C4-2B (cell line): ENCODE results near the gene TCFL5.

Experiments used
- H3K27ac ChIP-seq: fragments of 450-650 bp; 2 replicates; pipeline ENCODE4 v1.5.1; 2017
- ZFX ChIP-seq: fragments of 450-650 bp; IDR thresholded peaks from 2 replicates; pipeline ENCODE4 v1.6.1; 2017
- TF ChIP-seq, protein P1 (sequence below): fragments of 450-650 bp; conservative IDR thresholded peaks from 2 replicates; pipeline ENCODE4 v1.5.1; 2017; ENCODE audit warnings: mild to moderate bottlenecking

TCFL5 gene

DNA sequence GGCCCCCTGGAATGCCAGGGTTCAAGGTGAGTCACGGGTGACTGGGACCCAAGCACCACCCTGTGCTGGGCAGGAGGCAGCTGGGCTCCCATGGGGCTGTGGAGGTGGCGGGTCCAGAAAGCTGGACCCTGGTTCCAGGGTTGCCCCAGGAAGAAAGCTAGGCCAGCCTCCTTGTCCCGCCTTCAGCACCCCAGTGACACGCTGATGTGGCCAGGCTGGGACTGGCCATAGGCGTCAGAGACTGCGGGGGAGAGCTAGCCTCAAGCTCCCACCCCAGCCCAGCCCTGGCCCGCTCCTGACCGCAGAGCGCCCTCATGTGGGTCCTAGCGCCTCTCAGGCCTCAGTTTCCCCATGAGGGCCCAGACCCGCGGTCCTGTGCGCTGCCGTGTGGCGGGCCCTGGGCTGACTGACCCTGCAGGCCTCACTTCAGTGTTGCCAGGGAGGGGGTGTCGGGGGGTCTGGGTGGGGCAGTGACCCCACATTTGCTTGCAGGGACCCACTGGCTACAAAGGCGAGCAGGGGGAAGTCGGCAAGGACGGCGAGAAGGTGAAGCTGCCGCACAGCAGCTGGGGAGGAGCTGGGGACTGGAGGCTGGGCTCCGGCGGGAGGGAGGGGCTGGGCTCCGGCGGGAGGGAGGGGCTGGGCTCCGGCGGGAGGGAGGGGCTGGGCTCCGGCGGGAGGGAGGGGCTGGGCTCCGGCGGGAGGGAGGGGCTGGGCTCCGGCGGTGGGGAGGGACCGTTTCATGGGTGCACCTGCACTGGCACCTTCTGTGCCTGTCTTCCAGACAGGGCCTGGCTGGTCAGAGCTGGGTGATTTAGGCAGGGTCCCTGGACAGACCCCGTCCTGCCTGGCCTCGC lies 36.9 kb downstream of the TCFL5 start:
- H3K27ac ChIP-seq = peak overlapping the region; percentile 58
- TF ChIP-seq, protein P1, sequence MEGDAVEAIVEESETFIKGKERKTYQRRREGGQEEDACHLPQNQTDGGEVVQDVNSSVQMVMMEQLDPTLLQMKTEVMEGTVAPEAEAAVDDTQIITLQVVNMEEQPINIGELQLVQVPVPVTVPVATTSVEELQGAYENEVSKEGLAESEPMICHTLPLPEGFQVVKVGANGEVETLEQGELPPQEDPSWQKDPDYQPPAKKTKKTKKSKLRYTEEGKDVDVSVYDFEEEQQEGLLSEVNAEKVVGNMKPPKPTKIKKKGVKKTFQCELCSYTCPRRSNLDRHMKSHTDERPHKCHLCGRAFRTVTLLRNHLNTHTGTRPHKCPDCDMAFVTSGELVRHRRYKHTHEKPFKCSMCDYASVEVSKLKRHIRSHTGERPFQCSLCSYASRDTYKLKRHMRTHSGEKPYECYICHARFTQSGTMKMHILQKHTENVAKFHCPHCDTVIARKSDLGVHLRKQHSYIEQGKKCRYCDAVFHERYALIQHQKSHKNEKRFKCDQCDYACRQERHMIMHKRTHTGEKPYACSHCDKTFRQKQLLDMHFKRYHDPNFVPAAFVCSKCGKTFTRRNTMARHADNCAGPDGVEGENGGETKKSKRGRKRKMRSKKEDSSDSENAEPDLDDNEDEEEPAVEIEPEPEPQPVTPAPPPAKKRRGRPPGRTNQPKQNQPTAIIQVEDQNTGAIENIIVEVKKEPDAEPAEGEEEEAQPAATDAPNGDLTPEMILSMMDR = no peak
- TF ChIP-seq ZFX = no peak

- peak overlapping the region; percentile 58 for H3K27ac ChIP-seq
Measured at GRCh38 chr20:62823688-62824475, 37.7 kb downstream of the TCFL5 start.

GRCh38 chr20:62822788-62823651 lies 38.6 kb downstream of the TCFL5 start:
- TF ChIP-seq, protein P1 = no peak; the same call in 1 of the 2 replicates
- TF ChIP-seq ZFX = no peak
- no peak overlapping the region for H3K27ac ChIP-seq

More at GRCh38 chr20:62823688-62824475, 37.7 kb downstream of the TCFL5 start:
- TF ChIP-seq, protein P1 = no peak
- no peak for TF ChIP-seq ZFX

DNA sequence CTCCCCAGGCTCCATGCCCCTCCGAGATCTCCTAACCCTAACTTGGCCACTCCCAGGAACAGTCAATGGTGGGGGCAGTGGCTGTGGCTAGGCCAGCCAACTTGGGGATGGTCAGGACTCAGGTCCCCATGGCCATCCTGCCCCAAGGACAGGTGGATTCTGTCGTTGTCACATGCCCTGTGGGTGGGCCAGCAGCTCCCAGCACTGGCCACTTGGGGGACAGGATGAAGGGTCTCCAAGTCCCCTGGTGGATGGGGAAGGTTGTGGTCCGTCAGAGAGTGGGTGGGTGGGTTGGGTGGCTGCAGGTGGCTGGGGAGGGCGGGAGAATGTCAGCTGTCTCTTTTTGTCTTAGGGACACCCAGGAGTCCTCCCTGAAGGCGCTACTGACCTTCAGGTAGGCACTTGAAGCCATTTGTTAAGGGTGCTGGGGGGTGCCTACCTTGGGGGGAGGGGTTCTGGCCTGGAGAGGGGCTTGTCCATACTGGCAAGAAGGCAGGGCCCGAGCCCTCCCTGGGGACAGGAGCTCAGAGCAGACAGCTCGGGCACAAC lies 39.3 kb downstream of the TCFL5 start:
- H3K27ac ChIP-seq = no peak overlapping the region
- TF ChIP-seq ZFX = no peak
- TF ChIP-seq, protein P1 = no peak

DNA sequence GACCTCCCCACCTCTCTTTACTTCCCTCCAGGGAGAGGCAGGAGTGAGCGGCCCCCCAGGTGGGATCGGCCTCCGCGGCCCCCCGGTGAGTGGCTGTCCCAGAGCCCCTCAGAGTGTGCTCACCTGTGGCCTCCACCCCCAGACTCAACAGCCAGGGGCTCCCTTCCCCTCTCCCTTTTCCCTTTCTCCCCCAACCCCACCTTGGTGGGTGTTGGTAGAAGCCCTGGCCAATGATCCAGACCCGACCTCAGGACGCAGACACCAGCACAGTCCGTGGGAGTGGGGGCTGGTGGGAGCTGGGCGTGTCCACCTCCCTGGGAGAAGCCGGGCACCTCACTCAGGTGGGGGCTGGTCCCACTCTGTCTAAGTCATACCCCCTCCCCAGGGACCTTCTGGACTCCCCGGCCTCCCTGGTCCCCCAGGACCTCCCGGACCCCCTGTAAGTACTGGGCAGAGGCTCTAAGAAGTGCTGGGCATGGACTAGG lies 39.9 kb downstream of the TCFL5 start:
- TF ChIP-seq ZFX = no peak
- TF ChIP-seq, protein P1 = no peak
- H3K27ac ChIP-seq = no peak overlapping the region

GRCh38 chr20:62820962-62821725 lies 40.5 kb downstream of the TCFL5 start:
- TF ChIP-seq, protein P1 = no peak
- TF ChIP-seq ZFX = no peak
- no peak overlapping the region for H3K27ac ChIP-seq
